Measurements from ENCODE around the gene BPI.
"Not testable (repeated sequence)": the region's sequence is repeated elsewhere in the genome, so short reads cannot be mapped to it uniquely, and the experiment has no call there.

Gene BPI

DNA sequence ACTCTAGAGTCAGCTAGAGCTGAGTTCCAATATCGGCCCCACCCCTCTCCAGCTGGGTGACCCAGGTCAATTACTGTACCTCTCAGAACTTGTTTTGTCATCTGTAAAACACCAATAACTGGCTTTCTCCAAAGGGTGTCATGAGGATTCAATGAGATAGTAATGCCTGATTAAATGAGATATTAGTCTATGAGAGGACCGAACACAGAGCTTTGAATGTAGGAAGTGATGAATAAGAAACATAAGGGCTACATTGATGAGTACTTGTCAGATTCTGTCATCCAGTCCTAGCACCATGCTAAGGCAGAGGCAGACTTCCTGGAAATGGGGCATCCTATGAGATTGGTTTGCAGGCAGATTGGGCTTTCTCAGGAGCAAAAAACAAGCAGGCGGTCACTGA is 20.2 kb downstream of the BPI start:
- Histone ChIP-seq H3K4me3 (no peak overlapping the region), H3K27ac (no peak overlapping the region)

DNA sequence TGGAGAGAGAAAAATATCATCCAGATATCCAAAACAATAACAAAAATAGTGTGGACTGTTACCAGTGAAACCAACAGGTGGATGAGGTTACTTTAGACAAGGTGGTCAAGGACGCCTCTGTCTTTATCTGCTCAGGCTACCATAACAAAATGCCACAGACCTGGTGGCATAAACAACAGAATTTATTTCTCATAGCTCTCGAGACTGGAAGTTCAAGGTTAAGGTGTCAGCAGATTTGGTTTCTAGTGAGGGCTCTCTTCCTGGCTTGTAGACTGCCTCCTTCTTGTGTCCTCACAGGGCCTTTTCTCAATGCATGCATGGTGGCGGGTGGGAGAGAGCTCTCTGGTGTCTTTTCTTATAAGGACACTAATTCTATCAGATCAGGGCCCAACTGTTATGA is 21.2 kb downstream of the BPI start:
- no peak overlapping the region for H3K4me3 ChIP-seq
- H3K27ac ChIP-seq, result no peak overlapping the region

DNA sequence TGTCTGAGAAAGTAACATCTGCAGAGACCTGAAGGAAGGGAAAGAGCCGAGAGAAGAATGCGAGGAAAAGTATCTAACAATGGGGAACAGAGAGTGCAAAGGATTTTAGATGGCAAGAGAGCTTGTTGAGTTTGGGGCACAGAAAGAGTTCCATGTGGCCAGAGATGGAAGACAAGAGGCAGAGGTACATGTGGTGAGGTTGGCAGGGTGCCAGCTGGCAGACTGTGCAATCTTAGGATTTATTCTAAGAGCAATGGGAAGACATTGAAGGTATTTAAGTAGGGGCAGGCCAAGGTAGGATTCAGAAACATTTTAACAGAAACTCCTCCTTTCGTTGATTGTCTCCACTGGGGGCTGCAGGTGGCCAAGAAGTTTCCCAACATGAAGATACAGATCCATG is 21.9 kb downstream of the BPI start:
- H3K4me3 ChIP-seq, result no peak overlapping the region
- no peak overlapping the region for H3K27ac ChIP-seq

DNA sequence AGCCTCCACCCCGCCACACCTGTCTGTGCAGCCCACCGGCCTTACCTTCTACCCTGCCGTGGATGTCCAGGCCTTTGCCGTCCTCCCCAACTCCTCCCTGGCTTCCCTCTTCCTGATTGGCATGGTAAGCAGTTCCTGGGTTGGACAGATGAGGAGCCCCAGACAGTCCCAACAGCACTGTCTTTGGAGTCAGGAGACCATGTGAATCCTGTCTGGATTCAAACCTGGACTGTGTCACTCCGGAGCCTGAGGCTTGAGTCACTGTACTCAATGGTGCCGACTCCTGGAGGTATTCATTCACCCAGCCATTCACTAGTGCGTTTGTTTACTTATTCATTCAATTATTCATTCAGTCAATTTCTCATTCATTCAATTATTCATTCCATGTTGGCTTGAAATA is 22.4 kb downstream of the BPI start:
- Histone ChIP-seq H3K4me3 (no peak overlapping the region), H3K27ac (no peak overlapping the region)

DNA sequence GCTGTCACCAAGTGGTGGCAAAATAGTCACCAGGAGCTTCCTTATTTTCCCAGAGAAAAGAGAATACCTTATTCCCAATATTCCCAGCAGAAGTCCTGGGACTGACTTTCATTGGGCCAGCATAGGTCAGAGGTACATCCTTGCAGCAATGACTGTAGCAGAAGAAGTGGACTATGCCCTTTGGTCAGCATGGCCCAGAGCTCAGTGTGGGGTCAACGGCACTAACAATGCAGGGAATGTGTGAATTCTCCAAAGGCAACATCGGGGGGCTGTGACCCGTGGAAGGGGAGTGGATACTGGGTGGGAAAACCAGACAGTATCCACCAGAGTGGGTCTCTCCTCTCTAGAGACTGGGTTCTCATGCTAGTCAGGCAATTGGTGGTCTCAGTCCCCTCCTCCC is 26.7 kb downstream of the BPI start:
- H3K4me3 ChIP-seq, result no peak overlapping the region
- H3K27ac ChIP-seq, result no peak overlapping the region

DNA sequence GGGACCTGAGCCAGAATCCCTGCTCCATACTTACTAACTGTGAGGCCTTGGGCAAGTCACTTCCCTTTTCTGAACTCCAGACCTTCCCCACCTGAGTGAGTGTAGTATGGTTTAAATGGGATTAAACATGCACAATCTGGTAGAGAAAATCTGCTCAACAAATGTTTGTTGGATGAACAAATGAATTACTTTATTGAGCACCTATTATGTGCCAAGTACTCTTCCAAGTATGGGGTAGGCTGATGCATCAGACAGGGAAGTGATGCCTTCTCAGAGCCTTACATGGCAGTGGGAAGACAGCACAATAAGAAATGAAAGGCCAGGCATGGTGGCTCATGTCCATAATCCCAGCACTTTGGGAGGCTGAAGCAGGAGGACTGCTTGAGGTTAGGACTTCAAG is 27.3 kb downstream of the BPI start:
- Histone ChIP-seq H3K27ac (no peak overlapping the region), H3K4me3 (no peak overlapping the region)

DNA sequence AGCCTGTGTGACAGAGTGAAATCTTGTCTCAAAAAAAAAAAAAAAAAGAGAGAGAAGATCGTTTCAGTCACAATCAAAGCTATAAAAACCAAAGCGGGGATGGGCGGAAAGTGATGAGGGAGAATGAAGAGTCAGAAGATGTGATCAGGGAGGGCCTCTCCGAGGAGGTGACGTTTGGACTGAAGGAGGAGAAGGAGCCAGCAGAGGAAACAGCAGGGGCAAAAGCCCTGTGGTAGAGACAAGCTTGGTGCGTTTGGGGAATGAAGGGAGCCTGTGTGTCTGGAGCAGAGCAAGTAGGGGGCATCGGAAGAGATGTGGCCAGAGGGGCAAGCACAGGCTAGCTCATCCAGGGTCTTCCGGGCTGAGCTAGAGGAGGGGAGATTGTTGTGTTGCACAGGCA is 27.9 kb downstream of the BPI start:
- H3K4me3 ChIP-seq, result no peak overlapping the region
- no peak overlapping the region for H3K27ac ChIP-seq

DNA sequence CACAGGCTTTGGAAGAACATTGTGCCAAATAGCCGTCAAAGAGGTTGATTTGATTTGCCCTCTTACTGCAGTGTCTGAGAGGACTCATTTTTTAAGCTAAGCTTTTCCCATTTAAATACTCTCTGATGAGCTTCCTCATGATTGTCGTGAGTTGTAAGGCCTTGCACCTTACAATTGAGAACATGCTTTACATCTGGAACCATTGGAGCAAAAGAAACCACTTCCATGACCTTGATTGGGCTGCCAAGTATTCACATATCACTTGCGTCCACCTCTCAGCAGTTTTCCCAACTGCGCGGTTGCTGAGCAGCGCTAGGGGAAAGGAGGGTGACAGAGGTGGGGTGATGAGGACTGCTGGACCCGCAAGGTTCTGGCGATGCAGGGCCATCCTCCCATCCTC is 30.1 kb downstream of the BPI start:
- no peak overlapping the region for H3K4me3 ChIP-seq
- no peak overlapping the region for H3K27ac ChIP-seq

DNA sequence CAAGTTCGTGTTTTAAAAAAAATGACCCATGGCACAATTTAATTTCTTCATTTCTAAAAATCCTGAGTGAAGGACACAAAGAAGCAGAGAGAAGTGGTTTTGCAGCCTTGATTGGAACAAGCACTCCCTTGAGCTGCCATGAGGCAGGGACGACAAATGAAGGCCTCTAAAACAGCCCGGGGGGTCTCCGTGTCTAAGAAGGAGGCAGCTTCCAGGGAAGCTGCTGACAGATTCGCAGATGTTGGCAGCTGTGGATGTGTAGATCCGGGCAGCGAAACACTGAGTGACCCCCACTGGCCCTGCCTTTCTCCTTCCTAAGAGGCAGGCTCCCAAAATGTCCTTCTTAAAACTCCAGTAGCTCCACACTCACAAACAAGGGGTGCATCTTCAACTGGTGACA is 32.8 kb downstream of the BPI start:
- Histone ChIP-seq H3K27ac (no peak overlapping the region), H3K4me3 (no peak overlapping the region)

DNA sequence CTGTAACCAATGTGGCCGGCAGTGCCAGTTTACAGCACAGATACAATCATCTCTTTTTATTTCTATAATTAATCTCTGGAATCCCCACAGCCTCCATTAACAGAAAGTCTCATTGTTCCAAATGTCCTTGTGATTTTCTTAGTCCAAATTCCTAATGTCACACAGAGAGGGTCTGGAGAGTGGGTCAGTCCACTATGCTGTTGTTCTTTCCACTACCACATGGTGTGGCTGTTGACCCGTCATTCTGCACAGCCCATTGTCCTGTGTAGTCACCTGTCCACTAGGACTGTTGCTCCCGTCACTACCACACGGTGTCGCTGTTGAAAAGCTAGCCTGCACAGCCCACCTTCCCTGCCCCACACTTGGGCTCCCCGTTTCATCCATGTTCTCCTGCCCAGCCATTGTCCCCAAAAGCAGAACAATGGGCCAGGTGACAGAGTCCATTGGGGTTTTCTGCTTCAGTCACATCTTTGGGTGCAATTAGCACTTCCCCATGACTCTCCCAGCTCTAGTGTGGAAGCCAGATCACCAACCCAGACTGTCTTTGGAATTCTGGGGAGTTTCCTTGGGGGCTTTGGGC is 33.7 kb downstream of the BPI start:
- H3K4me3 ChIP-seq, result no peak overlapping the region
- H3K27ac ChIP-seq, result no peak overlapping the region

DNA sequence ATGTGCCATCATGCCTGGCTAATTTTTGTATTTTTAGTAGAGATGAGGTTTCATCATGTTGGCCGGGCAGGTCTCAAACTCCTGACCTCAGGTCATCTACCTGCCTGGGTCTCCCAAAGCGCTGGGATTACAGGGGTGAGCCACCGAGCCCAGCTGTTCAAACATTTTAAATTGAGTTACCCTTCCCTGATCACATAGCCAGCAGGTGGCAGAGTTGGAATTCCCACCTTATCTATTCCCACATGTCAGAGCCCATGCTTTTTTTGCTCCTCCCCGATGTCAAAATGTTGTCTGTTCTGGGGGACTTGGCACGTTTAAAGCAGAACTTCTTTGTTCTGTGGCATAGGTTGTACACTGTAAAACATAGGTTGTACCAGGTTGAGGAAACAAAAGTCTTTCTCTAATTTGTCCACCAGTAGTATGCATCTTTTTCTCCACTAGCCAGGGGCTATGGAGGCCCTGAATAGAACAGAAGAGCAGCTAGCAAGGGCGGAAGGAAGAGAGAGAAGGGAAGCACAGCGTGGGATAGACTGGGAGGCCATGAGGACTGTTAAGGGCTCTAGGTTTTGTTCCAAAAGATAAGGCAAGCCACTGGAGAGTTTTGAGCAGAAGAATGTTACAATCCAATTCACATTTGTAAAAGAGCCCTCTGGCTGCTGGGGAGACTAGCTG is 35.0 kb downstream of the BPI start:
- Histone ChIP-seq H3K4me3 (no peak overlapping the region), H3K27ac (no peak overlapping the region)

DNA sequence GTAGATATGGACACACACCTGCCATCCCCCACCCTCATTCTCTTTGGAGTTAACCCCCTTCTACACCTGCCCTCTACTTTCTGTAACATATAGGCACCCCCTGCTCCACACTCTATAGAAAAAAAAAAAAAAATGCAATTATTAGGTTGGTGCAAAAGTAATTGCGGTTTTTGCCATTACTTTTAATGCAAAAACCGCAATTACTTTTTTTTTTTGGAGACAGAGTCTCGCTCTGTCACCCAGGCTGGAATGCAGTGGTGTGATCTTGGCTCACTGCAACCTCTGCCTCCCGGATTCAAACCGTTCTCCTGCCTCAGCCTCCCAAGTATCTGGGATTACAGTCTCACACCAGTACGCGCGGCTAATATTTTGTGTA is 35.6 kb downstream of the BPI start:
- not testable (repeated sequence) for H3K4me3 ChIP-seq, H3K27ac ChIP-seq

DNA sequence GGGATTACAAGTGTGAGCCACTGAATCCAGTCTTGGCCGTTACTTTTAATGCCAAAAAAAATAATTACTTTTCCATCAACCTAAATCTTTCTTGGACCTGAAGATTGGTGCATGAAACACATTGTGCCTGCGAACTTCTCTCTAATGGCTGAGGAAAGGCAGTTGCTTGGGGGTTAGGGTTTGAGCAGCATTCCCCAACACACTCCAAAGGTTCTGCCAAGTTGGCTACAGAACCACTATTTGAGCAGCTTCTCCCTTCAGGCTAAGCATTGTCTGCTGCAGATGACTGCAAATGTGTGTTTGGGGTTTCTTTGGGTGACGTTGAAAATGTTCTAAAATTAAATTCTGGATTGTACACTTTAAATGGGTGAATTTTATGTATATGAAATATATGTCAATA is 36.0 kb downstream of the BPI start:
- Histone ChIP-seq H3K4me3 (no peak overlapping the region), H3K27ac (no peak overlapping the region)

DNA sequence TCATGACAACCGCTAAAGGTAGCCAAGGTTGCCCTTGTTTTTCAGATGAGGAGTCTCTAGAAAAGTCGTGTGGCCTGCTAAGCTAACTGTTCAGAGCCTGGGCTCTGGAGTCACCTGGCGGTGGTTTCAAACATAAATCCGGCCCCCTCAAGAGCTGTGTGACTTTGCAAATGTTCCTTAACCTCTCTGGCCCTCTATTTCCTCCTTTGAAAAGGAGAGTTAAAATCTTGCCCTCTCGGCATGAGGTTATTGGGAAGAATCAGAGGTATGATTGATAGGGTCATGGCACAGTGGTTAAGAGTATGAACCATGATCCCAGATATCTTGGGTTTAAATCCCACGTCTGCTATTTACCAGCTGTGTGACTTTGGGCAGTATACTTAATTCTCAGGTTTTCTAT is 36.7 kb downstream of the BPI start:
- no peak overlapping the region for H3K27ac ChIP-seq
- no peak overlapping the region for H3K4me3 ChIP-seq

DNA sequence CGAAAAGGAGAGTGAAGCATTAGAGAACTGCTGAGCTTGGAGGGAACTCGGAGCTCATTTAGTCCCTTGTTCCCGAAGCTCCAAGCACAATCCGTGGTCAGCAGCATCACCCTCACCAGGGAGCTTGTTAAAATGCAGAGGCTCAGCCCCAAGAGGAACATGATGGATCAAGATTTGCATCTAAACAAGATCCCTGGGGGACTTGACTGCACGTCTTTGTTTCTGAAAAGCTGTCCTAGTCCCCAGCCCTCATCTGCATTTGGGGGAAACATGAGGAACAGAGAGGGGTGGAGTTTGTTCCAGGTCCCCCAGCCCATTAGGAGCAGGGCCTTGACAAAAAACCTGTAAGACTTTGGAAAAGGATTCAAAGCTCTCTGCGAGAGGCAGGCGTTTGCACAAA is 38.3 kb downstream of the BPI start:
- H3K27ac ChIP-seq, result no peak overlapping the region

DNA sequence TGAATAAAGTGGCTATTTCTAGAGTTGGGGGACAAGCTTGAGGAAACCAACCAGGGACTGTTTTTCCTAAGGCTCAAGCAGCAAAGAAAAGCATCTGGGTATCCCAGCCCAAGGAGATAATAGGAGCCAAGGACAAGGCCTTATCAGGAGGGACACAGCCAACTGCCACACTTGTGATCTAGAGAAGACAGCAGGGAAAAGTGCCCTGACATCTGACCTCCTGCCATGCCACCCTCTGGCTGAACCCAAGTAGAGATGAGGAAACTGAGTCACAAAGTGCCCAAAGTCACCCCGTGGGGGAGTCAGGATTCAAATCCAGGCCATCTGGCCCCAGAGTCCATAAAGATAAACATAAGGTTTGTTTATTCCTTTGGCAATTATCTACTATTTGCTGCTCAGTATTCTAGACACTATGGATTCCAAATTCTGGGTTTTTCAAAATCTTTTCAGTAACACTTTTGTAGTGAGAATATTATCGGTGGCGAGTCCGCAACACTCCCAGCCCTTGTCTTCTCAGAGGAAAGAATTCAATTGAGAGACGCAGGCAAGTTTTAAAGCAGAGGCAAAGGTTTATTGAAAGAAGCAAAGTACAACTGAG is 38.9 kb downstream of the BPI start:
- H3K4me3 ChIP-seq, result no peak overlapping the region
- no peak overlapping the region for H3K27ac ChIP-seq

More for the DNA sequence above, 38.3 kb downstream of the BPI start:
- H3K4me3 ChIP-seq, result no peak overlapping the region

DNA sequence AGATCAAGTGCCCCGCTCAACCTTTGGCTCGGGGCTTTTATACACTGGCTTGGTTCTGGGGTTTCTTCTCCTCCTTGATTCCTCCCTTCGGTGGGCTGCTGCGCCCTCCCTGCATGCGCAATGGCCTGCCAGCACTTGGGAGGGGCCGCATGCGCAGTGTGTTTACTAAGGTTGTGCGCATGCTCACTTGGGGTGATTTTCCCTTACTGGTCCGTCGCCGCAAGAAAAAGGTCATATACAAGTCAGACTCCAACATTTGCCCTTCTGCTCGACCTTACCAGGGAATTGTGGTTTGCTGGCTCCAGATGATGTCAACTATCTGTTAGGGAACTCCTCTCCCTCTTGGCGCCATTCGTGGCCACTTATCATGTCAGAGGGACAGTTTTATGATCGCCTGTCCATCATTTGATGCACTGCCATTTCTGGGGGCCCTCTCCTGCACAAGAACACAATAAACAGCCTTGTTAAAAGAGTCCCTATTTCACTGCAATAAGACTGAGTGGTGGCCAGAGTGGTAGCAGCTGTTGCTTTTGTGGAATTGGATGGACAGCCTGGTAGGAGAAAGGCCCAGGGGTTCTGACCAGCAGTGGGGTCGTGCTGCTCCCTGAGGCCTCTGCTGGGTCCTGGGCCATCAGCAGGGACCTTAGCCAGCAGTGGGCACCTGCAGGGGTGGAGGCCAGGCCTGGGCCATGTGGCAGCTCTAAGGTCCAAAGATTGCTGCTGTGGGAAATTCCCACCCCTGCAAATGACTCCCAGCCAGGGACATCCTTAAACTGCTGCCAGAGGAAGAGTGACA is 39.6 kb downstream of the BPI start:
- Histone ChIP-seq H3K27ac (no peak overlapping the region), H3K4me3 (no peak overlapping the region)

DNA sequence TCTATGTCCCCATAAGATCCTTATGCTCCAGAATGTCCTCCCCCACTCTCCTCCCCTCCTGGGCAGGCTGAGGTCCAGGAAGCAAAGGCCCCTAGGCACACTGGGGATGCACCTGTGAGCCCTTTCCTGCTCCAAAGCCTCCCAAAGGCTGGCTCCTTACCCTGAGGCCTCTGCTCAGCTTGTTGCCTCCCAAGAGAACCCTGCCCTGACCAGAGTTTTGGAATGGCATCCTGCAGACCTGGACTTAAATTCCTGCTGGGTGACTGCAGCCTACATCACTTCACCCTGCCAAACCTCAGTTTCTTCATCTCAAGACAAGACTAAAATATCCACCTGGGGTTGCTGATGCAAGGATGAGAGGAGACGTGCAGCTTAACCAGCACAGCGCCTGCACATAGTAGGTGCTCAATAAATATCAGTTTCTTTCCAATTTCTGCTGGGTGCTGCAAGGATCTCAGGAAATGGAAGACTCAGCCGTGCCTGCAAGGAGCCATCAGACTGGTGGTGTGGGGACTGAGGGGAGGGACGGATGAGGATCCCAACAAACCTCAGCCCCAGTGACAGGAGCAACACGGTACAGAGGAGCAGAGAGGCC is 40.2 kb downstream of the BPI start:
- Histone ChIP-seq H3K4me3 (no peak overlapping the region), H3K27ac (no peak overlapping the region)

DNA sequence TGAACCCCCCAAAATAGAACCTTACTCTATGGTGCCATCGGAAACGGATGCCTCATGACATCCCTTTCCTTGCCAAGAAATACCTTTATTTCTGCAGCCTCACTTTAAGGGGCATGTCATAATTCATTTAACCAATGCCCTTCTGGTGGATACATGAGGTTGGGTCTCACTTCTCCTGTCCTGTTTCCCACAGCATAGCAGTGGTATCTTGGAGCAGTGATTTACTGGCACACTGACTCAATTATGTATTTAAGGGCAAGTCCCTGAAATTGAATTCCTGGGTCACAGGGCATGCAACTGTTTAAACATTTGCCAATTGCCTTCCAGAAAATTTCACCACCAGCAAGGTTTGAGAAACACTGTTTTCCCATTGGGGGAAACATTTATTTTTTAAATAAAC is 41.7 kb downstream of the BPI start:
- H3K27ac ChIP-seq, result no peak overlapping the region
- no peak overlapping the region for H3K4me3 ChIP-seq

DNA sequence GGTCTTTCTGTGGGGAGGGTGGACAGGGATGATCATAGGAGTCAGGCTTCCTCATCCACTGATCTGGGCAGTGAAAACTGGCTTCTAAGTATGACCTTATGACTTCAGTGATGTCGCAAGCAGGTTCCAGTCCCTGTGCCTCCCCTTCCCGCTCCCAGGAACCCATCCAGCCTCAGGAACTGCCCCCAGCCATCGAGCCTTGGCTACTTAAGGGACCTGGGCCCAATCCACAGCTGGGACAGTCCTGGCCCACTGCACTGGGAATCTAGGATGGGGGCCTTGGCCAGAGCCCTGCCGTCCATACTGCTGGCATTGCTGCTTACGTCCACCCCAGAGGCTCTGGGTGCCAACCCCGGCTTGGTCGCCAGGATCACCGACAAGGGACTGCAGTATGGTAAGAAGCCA is 42.3 kb downstream of the BPI start, which contains the start of gene LBP:
Gene LBP, plus strand, starts transcription at position 236 of the 405 bp plus-strand sequence. Its CDS starts 35 bp downstream, at position 271.
- Histone ChIP-seq H3K27ac (peak within 1 kb of the TSS in 2 of 21 experiments; percentile 3 to 9), H3K4me3 (no peak within 1 kb of the TSS)

Data from skin epidermis (tissue), 12 donors.